Mesenchymal stem cell (in vitro differentiated cells and primary cell): ENCODE results near the gene STAC2.

Source experiments
- DNase-seq: peaks from one replicate; pipeline ENCODE4 v3.0.0-alpha.2; 2013
- H2AFZ ChIP-seq: one replicate; pipeline ENCODE4 v1.6.1; 2013; ENCODE audit warnings: low read depth, mild to moderate bottlenecking, control low read depth, inconsistent platforms, low read length, moderate library complexity
- H2AK5ac ChIP-seq: 2 replicates; pipeline ENCODE4 v1.6.1; 2013; ENCODE audit warnings: low read length, moderate library complexity, mild to moderate bottlenecking, inconsistent platforms; ENCODE audit not compliant: severe bottlenecking
- H2BK120ac ChIP-seq: one replicate; pipeline ENCODE4 v1.6.1; 2013; ENCODE audit warnings: low read depth, mild to moderate bottlenecking, inconsistent platforms, low read length, moderate library complexity
- H2BK12ac ChIP-seq, 2 experiments: one replicate each; pipeline ENCODE4 v1.6.1; 2013; ENCODE audit warnings: inconsistent platforms in 2 of 2, low read length in 2 of 2, mild to moderate bottlenecking in 2 of 2, moderate library complexity in 2 of 2, control low read depth in 1 of 2
- H2BK15ac ChIP-seq: one replicate; pipeline ENCODE4 v1.6.1; 2013; ENCODE audit warnings: mild to moderate bottlenecking, low read depth, inconsistent platforms; ENCODE audit not compliant: poor library complexity, severe bottlenecking
- H2BK5ac ChIP-seq: 2 replicates; pipeline ENCODE4 v1.6.1; 2013; ENCODE audit warnings: low read depth, mild to moderate bottlenecking, low read length, control low read depth, inconsistent platforms; ENCODE audit not compliant: poor library complexity, severe bottlenecking
- H3K14ac ChIP-seq, 2 experiments: one replicate each; pipeline ENCODE4 v1.6.1; 2013; ENCODE audit warnings: inconsistent platforms in 2 of 2, low read length in 2 of 2, control low read depth in 1 of 2, mild to moderate bottlenecking in 1 of 2, moderate library complexity in 1 of 2
- H3K18ac ChIP-seq, 2 experiments: one replicate each; pipeline ENCODE4 v1.6.1; 2013; ENCODE audit warnings: inconsistent platforms in 2 of 2, low read length in 2 of 2, control low read depth in 1 of 2, low read depth in 1 of 2, mild to moderate bottlenecking in 1 of 2
- H3K23ac ChIP-seq, 2 experiments: one replicate each; pipeline ENCODE4 v1.6.1; 2013; ENCODE audit warnings: inconsistent platforms in 2 of 2, low read length in 2 of 2, mild to moderate bottlenecking in 2 of 2, moderate library complexity in 2 of 2, control low read depth in 1 of 2
- H3K27ac ChIP-seq: 2 replicates; pipeline ENCODE4 v1.5.1; 2013; ENCODE audit warnings: mild to moderate bottlenecking, moderate library complexity, low read length, control low read depth, inconsistent platforms; ENCODE audit not compliant: poor library complexity, severe bottlenecking
- H3K27me3 ChIP-seq, 2 experiments: 2 replicates each; pipeline versions ENCODE4 v1.6.1 to v1.7.0; 2013; ENCODE audit warnings: low read length in 2 of 2, mild to moderate bottlenecking in 2 of 2, moderate library complexity in 2 of 2, control low read depth in 1 of 2, inconsistent platforms in 1 of 2; ENCODE audit not compliant: control insufficient read depth in 1 of 2, insufficient read depth in 1 of 2
- H3K36me3 ChIP-seq, 2 experiments: 2 replicates each; pipeline versions ENCODE4 v1.6.1 to v1.7.0; 2013; ENCODE audit warnings: low read length in 2 of 2, control low read depth in 1 of 2, inconsistent platforms in 1 of 2, low read depth in 1 of 2, mild to moderate bottlenecking in 1 of 2; ENCODE audit not compliant: insufficient read depth in 2 of 2, control insufficient read depth in 1 of 2
- H3K4ac ChIP-seq, 2 experiments: one replicate each; pipeline ENCODE4 v1.6.1; 2013; ENCODE audit warnings: inconsistent platforms in 2 of 2, low read length in 2 of 2, mild to moderate bottlenecking in 2 of 2, moderate library complexity in 2 of 2, control low read depth in 1 of 2, low read depth in 1 of 2
- H3K4me1 ChIP-seq: 2 replicates; pipeline ENCODE4 v1.6.1; 2013; ENCODE audit warnings: low read depth, low read length, control low read depth; ENCODE audit not compliant: control insufficient read depth, insufficient read depth
- H3K4me2 ChIP-seq: 2 replicates; pipeline ENCODE4 v1.6.1; 2013; ENCODE audit warnings: low read length, mild to moderate bottlenecking, inconsistent platforms; ENCODE audit not compliant: poor library complexity, severe bottlenecking
- H3K4me3 ChIP-seq, 2 experiments: 2 replicates each; pipeline versions ENCODE4 v1.5.1 to v1.7.0; 2013; ENCODE audit warnings: low read length in 2 of 2, mild to moderate bottlenecking in 2 of 2, control low read depth in 1 of 2, low read depth in 1 of 2; ENCODE audit not compliant: insufficient read depth in 1 of 2
- H3K79me1 ChIP-seq: replicated peaks from 2 replicates; pipeline ENCODE4 v1.6.1; 2013; ENCODE audit warnings: mild to moderate bottlenecking, control low read depth, low read length, inconsistent platforms; ENCODE audit not compliant: poor library complexity, severe bottlenecking
- H3K9ac ChIP-seq: 2 replicates; pipeline ENCODE4 v1.7.0; 2013; ENCODE audit warnings: mild to moderate bottlenecking, low read length, moderate library complexity
- H3K9me3 ChIP-seq: 2 replicates; pipeline ENCODE4 v1.7.0; 2013; ENCODE audit warnings: mild to moderate bottlenecking, low read length; ENCODE audit not compliant: control insufficient read depth
- H4K8ac ChIP-seq: one replicate; pipeline ENCODE4 v1.6.1; 2013; ENCODE audit warnings: inconsistent platforms, mild to moderate bottlenecking, low read length, moderate library complexity
- H4K91ac ChIP-seq: one replicate; pipeline ENCODE4 v1.6.1; 2013; ENCODE audit warnings: mild to moderate bottlenecking, low read length, inconsistent platforms
- WGBS: methylation state at CpG from one replicate; pipeline ENCODE4 v1.1.7; 2013; ENCODE audit warnings: mixed read lengths; 5-methylcytosine and 5-hydroxymethylcytosine counted together

Gene STAC2

DNA sequence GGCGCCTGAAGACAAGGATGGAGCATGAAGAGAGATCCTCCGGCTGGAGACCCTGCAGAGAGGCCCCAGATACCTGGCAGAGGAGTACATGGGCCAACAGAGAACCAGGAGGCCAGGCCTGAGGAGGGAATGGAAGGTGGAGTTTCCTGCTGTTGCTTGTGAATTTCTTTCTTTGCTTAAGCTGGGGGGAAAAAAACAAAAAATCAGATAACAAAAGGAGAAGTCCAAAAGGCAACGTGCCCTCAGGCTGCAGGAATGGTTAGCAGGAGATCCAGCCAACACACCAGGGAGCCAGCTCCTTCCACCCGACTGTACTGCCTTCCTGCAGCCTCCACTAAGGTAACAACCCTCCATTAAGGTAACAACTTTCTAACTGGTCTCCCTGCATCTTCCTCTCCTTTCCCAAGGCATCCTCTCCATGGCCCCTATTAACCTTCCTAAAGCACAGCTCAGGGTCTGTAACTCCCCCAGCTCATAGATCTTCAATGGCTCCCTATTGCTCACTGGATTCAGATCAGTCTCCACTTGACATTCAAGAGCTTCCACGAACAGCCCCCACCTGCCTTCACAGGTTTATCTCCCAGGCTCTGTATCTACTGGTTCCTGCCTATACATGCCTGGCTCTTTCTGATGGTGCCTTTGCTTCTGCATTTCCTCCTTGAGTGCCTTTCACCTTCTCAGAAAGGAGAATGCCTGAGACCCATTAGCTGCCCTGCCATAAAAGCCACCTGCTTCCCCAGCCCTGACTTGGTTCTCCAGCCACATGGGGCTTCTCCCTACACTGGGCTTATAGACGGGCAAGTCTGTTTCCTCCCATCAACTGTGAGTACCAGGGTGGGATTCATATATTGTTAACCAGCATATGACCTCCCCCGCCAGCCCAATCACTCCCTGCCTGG, 59.1 kb downstream of the STAC2 start:
- H2BK5ac ChIP-seq: no peak overlapping the region
- H3K4ac ChIP-seq: no peak overlapping the region
- no peaks in the 10 kb centered on the region for H3K9me3 ChIP-seq
- no peak overlapping the region for H2AK5ac ChIP-seq
- no peak overlapping the region for H3K14ac ChIP-seq
- no peak overlapping the region for H3K23ac ChIP-seq
- H3K36me3 ChIP-seq: no peaks in the 10 kb centered on the region
- peaks cover 5% of the 10 kb centered on the region for H3K4me1 ChIP-seq
- 59% methylated on average over 6 of the region's 7 CpGs for WGBS
- H3K4me2 ChIP-seq: no peak overlapping the region
- H3K79me1 ChIP-seq: no peaks in the 10 kb centered on the region
- no peak overlapping the region for H2AFZ ChIP-seq
- H3K18ac ChIP-seq: no peak overlapping the region
- H3K9ac ChIP-seq: no peak overlapping the region
- H3K4me3 ChIP-seq: no peak overlapping the region
- no peak overlapping the region for H3K27ac ChIP-seq
- no peak overlapping the region for H2BK120ac ChIP-seq
- DNase-seq: no peak
- no peak overlapping the region for H4K8ac ChIP-seq
- peaks cover 24 to 39% of the 10 kb centered on the region in 2 experiments for H3K27me3 ChIP-seq
- H2BK15ac ChIP-seq: no peak overlapping the region
- no peak overlapping the region for H4K91ac ChIP-seq
- no peak overlapping the region for H2BK12ac ChIP-seq

DNA sequence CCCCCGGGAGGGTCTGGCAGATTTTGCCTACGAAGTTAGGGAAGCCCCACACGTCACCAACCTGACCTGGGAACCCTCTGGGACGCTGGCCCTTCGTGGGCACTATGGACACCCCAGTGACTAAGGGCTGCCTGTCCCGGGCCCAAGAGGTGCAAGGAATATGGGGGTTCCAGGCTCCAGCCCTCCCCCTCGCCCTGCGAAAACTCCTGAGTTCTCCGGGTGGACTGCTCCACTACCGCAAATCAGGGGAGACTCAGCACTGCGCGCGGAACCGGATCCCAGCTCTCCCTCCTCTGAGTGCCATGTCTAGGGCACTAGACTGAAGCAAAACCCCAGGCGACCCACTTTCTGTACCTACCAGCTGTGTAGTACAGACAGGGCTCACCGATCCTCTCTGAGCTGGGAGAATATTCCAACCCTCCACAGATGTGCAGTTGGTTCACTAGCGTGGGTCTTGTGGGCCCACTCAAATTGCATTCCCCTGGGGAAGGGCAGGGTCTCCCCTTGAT, 59.9 kb downstream of the STAC2 start, which contains the start of gene ARL5C:
TSS of gene ARL5C (minus strand) at position 321 of the 509 bp plus-strand sequence. CDS start 401 bp downstream, outside the sequence.
- H2BK12ac ChIP-seq: no peak within 1 kb of the TSS
- H3K14ac ChIP-seq: peak within 1 kb of the TSS in 1 of 2 experiments; percentile 72
- peak within 1 kb of the TSS; percentile 85 for H3K4me2 ChIP-seq
- peak within 1 kb of the TSS in 1 of 2 experiments; percentile 49 for H3K18ac ChIP-seq
- H2BK15ac ChIP-seq: no peak within 1 kb of the TSS
- WGBS: 50% methylated on average over 17 of the region's 17 CpGs
- peaks cover 5% of the 10 kb centered on the region for H3K4me1 ChIP-seq
- H2BK120ac ChIP-seq: no peak within 1 kb of the TSS
- DNase-seq: no peak
- H2AFZ ChIP-seq: no peak within 1 kb of the TSS
- no peak within 1 kb of the TSS for H2BK5ac ChIP-seq
- no peak within 1 kb of the TSS for H4K91ac ChIP-seq
- H3K27ac ChIP-seq: no peak within 1 kb of the TSS
- no peaks in the 10 kb centered on the region for H3K9me3 ChIP-seq
- H3K9ac ChIP-seq: peak within 1 kb of the TSS; percentile 80
- H3K27me3 ChIP-seq: peaks cover 28 to 39% of the 10 kb centered on the region in 2 experiments
- H2AK5ac ChIP-seq: no peak within 1 kb of the TSS
- H3K79me1 ChIP-seq: no peaks in the 10 kb centered on the region
- peak within 1 kb of the TSS; percentile 54 to 77 for H3K4me3 ChIP-seq
- H3K4ac ChIP-seq: no peak within 1 kb of the TSS
- H3K23ac ChIP-seq: no peak within 1 kb of the TSS
- H3K36me3 ChIP-seq: no peaks in the 10 kb centered on the region
- H4K8ac ChIP-seq: peak within 1 kb of the TSS; percentile 41

DNA sequence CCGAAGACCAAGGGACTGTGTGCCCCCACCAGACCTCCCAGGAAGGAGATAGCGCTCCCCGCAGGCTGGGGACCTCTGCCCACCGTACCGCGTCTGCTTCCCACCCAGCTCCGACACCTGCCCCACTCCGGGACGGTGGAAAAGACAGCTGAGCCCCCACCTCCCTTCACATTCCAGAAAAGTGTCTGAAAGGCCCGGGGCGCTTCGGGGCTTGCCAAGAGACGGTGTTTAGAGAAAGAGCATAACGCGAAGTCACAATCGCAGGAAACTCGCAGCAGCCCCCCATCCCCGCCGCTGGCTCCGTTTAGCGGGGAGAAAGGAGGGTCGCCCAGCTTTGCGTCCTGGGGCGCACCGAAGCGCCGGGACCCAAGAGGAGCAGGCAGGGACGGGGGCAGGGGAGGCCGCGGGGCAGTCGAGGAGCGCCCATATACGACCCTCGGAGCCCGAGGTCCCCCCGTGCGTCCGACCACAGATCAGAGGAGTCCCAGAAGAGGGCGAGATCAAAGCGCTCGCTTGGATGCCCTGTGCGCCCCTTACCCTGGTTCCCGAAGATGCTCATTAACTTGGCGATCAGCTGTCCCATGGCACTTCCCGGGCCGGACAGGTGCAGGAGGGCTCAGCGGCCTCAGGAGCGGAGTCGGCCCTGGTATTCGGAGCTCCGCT, 60.4 kb downstream of the STAC2 start:
- Histone ChIP-seq H3K4me3 (peak overlapping the region; percentile 54 to 77), H2BK5ac (no peak overlapping the region)
- 7% methylated on average over 51 of the region's 51 CpGs for WGBS

More for the DNA sequence above, 60.4 kb downstream of the STAC2 start:
- Histone ChIP-seq H4K91ac (no peak overlapping the region), H3K4me2 (peak overlapping the region; percentile 85), H2AFZ (no peak overlapping the region), H2BK12ac (no peak overlapping the region), H3K4me1 (peaks cover 5% of the 10 kb centered on the region), H3K14ac (peak overlapping the region in 1 of 2 experiments; percentile 72), H3K9me3 (no peaks in the 10 kb centered on the region), H3K4ac (no peak overlapping the region), H3K18ac (peak overlapping the region in 1 of 2 experiments; percentile 49), H3K9ac (peak overlapping the region; percentile 80), H3K27ac (no peak overlapping the region), H3K23ac (no peak overlapping the region), H2BK15ac (no peak overlapping the region), H2BK120ac (no peak overlapping the region), H3K36me3 (no peaks in the 10 kb centered on the region), H4K8ac (peak overlapping the region; percentile 41), H2AK5ac (no peak overlapping the region), H3K27me3 (peaks cover 33 to 44% of the 10 kb centered on the region in 2 experiments), H3K79me1 (no peaks in the 10 kb centered on the region)
- DNase-seq: no peak
